ENCODE data around the gene DOCK1.

DNA sequence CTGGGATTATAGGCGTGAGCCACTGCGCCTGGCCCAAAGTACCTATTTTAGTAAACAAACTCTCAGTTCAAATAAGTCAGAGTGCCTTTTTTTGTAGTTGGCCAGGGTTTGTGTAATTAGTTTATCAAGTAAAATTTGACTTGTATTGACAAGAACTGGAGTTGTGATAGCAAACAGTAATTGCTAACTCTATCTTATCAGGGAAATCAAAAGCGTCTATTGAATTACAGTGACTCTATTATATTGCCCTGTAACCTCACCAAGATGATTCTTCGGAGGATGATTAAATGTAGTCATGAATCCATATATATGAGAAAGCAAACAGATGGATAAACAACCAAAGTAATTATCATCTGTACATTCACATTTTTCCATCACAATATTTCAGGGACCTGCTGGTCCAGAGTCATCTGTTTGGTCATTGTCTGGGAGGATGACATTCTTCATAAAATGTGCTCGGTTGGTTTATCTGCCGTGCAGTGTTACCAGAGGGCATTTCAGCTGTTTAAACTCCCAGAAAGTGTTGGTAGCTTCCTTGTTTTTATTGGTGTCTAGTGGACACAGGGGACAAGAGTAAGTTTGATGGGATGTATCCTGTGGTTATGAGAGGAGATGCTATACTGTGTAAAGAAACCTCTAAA lies 35.6 kb downstream of the DOCK1 start:
- TF ChIP-seq MAX (IDR thresholded peaks at IDR 0.05; ENCODE audit: low read depth, low read length), result no peak
- no peak for TF ChIP-seq POLR2A (IDR thresholded peaks at IDR 0.05; ENCODE audit: extremely low read depth, insufficient read length)
- TF ChIP-seq CTCF (IDR thresholded peaks at IDR 0.05; ENCODE audit: low read depth, low read length), result no peak

All from NB4 (cell line).